ENCODE measurements around the gene IRX6. TPM values are rescaled to one million over a fixed set of nuclear protein-coding genes. Genes with fewer than 3 reads are reported as not detected.

The IRX6 gene
- total and polyA plus RNA-seq, 3 experiments from 2014 or later = not detected

- no peak for DNase-seq
- H3K27ac ChIP-seq (ENCODE audit: low read depth, low read length) = no peak overlapping the region
- H3K36me3 ChIP-seq (ENCODE audit: insufficient read depth, low read length) = no peaks in the 10 kb centered on the region
- Mint-ChIP-seq H3K27me3 (peaks cover 0 to 12% of the 10 kb centered on the region in 2 donors), H3K9me3 (peaks cover 9 to 17% (median 11%) of the 10 kb centered on the region in 5 donors), H3K36me3 (no peaks in the 10 kb centered on the region), H3K4me3 (no peak overlapping the region), H3K4me1 (no peaks in the 10 kb centered on the region), H3K27ac (no peak overlapping the region)
- H3K9me3 ChIP-seq (ENCODE audit: low read length) = no peaks in the 10 kb centered on the region
- H3K4me3 ChIP-seq (ENCODE audit: low read length) = no peak overlapping the region
- ChIA-PET POLR2A (no interaction called here), CTCF (no interaction called here)
- no peaks in the 10 kb centered on the region for H3K4me1 ChIP-seq (ENCODE audit: insufficient read depth, low read length)
- H3K27me3 ChIP-seq (ENCODE audit: insufficient read depth, low read length, poor library complexity, severe bottlenecking) = no peaks in the 10 kb centered on the region
Measured at GRCh38 chr16:55283812-55284717, 39.9 kb upstream of the IRX6 start.

GRCh38 chr16:55284718-55285099, 39.3 kb upstream of the IRX6 start:
- no peak overlapping the region for H3K4me3 ChIP-seq (ENCODE audit: low read length)
- no peaks in the 10 kb centered on the region for H3K4me1 ChIP-seq (ENCODE audit: insufficient read depth, low read length)
- ChIA-PET CTCF (no interaction called here), POLR2A (no interaction called here)
- peaks cover 0 to 12% of the 10 kb centered on the region in 2 donors for H3K27me3 Mint-ChIP-seq
- DNase-seq = no peak
- H3K27me3 ChIP-seq (ENCODE audit: insufficient read depth, low read length, poor library complexity, severe bottlenecking) = no peaks in the 10 kb centered on the region
- no peaks in the 10 kb centered on the region for H3K9me3 ChIP-seq (ENCODE audit: low read length)
- H3K36me3 ChIP-seq (ENCODE audit: insufficient read depth, low read length) = no peaks in the 10 kb centered on the region
- H3K9me3 Mint-ChIP-seq = peaks cover 9 to 17% (median 13%) of the 10 kb centered on the region in 5 donors
- no peak overlapping the region for H3K27ac Mint-ChIP-seq
- no peaks in the 10 kb centered on the region for H3K4me1 Mint-ChIP-seq
- H3K36me3 Mint-ChIP-seq = no peaks in the 10 kb centered on the region
- H3K27ac ChIP-seq (ENCODE audit: low read depth, low read length) = no peak overlapping the region
- H3K4me3 Mint-ChIP-seq = no peak overlapping the region

- no peak overlapping the region for H3K4me3 ChIP-seq (ENCODE audit: low read length)
- POLR2A ChIA-PET = no interaction called here
- peaks cover 0 to 12% of the 10 kb centered on the region in 2 donors for H3K27me3 Mint-ChIP-seq
- H3K9me3 Mint-ChIP-seq = peaks cover 9 to 17% (median 13%) of the 10 kb centered on the region in 5 donors
- DNase-seq = no peak
- H3K27ac ChIP-seq (ENCODE audit: low read depth, low read length) = no peak overlapping the region
- H3K27ac Mint-ChIP-seq = no peak overlapping the region
- no peak overlapping the region for H3K4me3 Mint-ChIP-seq
- H3K4me1 Mint-ChIP-seq = no peaks in the 10 kb centered on the region
- no peaks in the 10 kb centered on the region for H3K9me3 ChIP-seq (ENCODE audit: low read length)
- no peaks in the 10 kb centered on the region for H3K27me3 ChIP-seq (ENCODE audit: insufficient read depth, low read length, poor library complexity, severe bottlenecking)
- no peaks in the 10 kb centered on the region for H3K36me3 ChIP-seq (ENCODE audit: insufficient read depth, low read length)
- CTCF ChIA-PET = no interaction called here
- H3K36me3 Mint-ChIP-seq = no peaks in the 10 kb centered on the region
- H3K4me1 ChIP-seq (ENCODE audit: insufficient read depth, low read length) = no peaks in the 10 kb centered on the region
Measured at GRCh38 chr16:55285586-55285985, 38.4 kb upstream of the IRX6 start.

GRCh38 chr16:55289353-55289752, 34.6 kb upstream of the IRX6 start:
- no peaks in the 10 kb centered on the region for H3K27me3 Mint-ChIP-seq
- H3K27ac ChIP-seq (ENCODE audit: low read depth, low read length) = no peak overlapping the region
- no peaks in the 10 kb centered on the region for H3K27me3 ChIP-seq (ENCODE audit: insufficient read depth, low read length, poor library complexity, severe bottlenecking)
- H3K27ac Mint-ChIP-seq = no peak overlapping the region
- POLR2A ChIA-PET = no interaction called here
- no peaks in the 10 kb centered on the region for H3K9me3 ChIP-seq (ENCODE audit: low read length)
- no peaks in the 10 kb centered on the region for H3K4me1 ChIP-seq (ENCODE audit: insufficient read depth, low read length)
- DNase-seq = no peak
- CTCF ChIA-PET = no interaction called here
- no peaks in the 10 kb centered on the region for H3K4me1 Mint-ChIP-seq
- no peaks in the 10 kb centered on the region for H3K36me3 ChIP-seq (ENCODE audit: insufficient read depth, low read length)
- no peaks in the 10 kb centered on the region for H3K36me3 Mint-ChIP-seq
- H3K9me3 Mint-ChIP-seq = peaks cover 9 to 17% (median 13%) of the 10 kb centered on the region in 5 donors
- no peak overlapping the region for H3K4me3 ChIP-seq (ENCODE audit: low read length)
- H3K4me3 Mint-ChIP-seq = no peak overlapping the region

GRCh38 chr16:55291847-55292246, 32.2 kb upstream of the IRX6 start:
- Histone ChIP-seq H3K27me3 (ENCODE audit: insufficient read depth, low read length, poor library complexity, severe bottlenecking) (no peaks in the 10 kb centered on the region), H3K4me3 (ENCODE audit: low read length) (no peak overlapping the region), H3K4me1 (ENCODE audit: insufficient read depth, low read length) (no peaks in the 10 kb centered on the region), H3K9me3 (ENCODE audit: low read length) (no peaks in the 10 kb centered on the region), H3K36me3 (ENCODE audit: insufficient read depth, low read length) (no peaks in the 10 kb centered on the region), H3K27ac (ENCODE audit: low read depth, low read length) (no peak overlapping the region)
- ChIA-PET POLR2A (no interaction called here), CTCF (no interaction called here)
- Mint-ChIP-seq H3K4me3 (no peak overlapping the region), H3K27ac (no peak overlapping the region), H3K27me3 (no peaks in the 10 kb centered on the region), H3K9me3 (peaks cover 9 to 17% (median 13%) of the 10 kb centered on the region in 5 donors), H3K4me1 (no peaks in the 10 kb centered on the region), H3K36me3 (no peaks in the 10 kb centered on the region)
- DNase-seq = no peak

- CTCF ChIA-PET = no interaction called here
- POLR2A ChIA-PET = no interaction called here
Measured at GRCh38 chr16:55292491-55292890, 31.5 kb upstream of the IRX6 start.

GRCh38 chr16:55294129-55294528, 29.9 kb upstream of the IRX6 start:
- H3K27ac Mint-ChIP-seq = no peak overlapping the region
- H3K27me3 Mint-ChIP-seq = no peaks in the 10 kb centered on the region
- peaks cover 0 to 6% (median 2%) of the 10 kb centered on the region in 5 donors for H3K9me3 Mint-ChIP-seq

More at GRCh38 chr16:55292491-55292890, 31.5 kb upstream of the IRX6 start:
- Mint-ChIP-seq H3K4me1 (no peaks in the 10 kb centered on the region), H3K4me3 (no peak overlapping the region), H3K27ac (no peak overlapping the region), H3K27me3 (no peaks in the 10 kb centered on the region), H3K36me3 (no peaks in the 10 kb centered on the region), H3K9me3 (peaks cover 4 to 10% (median 10%) of the 10 kb centered on the region in 5 donors)
- DNase-seq = no peak
- Histone ChIP-seq H3K27me3 (ENCODE audit: insufficient read depth, low read length, poor library complexity, severe bottlenecking) (no peaks in the 10 kb centered on the region), H3K4me1 (ENCODE audit: insufficient read depth, low read length) (no peaks in the 10 kb centered on the region), H3K27ac (ENCODE audit: low read depth, low read length) (no peak overlapping the region), H3K36me3 (ENCODE audit: insufficient read depth, low read length) (no peaks in the 10 kb centered on the region), H3K9me3 (ENCODE audit: low read length) (no peaks in the 10 kb centered on the region), H3K4me3 (ENCODE audit: low read length) (no peak overlapping the region)

GRCh38 chr16:55294931-55295342, 29.1 kb upstream of the IRX6 start:
- ChIA-PET CTCF (no interaction called here), POLR2A (no interaction called here)
- Histone ChIP-seq H3K9me3 (ENCODE audit: low read length) (no peaks in the 10 kb centered on the region), H3K27ac (ENCODE audit: low read depth, low read length) (no peak overlapping the region), H3K36me3 (ENCODE audit: insufficient read depth, low read length) (no peaks in the 10 kb centered on the region), H3K4me3 (ENCODE audit: low read length) (no peak overlapping the region), H3K27me3 (ENCODE audit: insufficient read depth, low read length, poor library complexity, severe bottlenecking) (no peaks in the 10 kb centered on the region), H3K4me1 (ENCODE audit: insufficient read depth, low read length) (no peaks in the 10 kb centered on the region)
- Mint-ChIP-seq H3K36me3 (no peaks in the 10 kb centered on the region), H3K4me3 (no peak overlapping the region), H3K4me1 (no peaks in the 10 kb centered on the region), H3K27ac (no peak overlapping the region), H3K27me3 (peaks cover 0 to 4% of the 10 kb centered on the region in 2 donors), H3K9me3 (peaks cover 0 to 4% (median 0%) of the 10 kb centered on the region in 5 donors)
- no peak for DNase-seq

More at GRCh38 chr16:55294129-55294528, 29.9 kb upstream of the IRX6 start:
- no peaks in the 10 kb centered on the region for H3K36me3 ChIP-seq (ENCODE audit: insufficient read depth, low read length)
- POLR2A ChIA-PET = no interaction called here
- no peaks in the 10 kb centered on the region for H3K4me1 ChIP-seq (ENCODE audit: insufficient read depth, low read length)
- CTCF ChIA-PET = no interaction called here
- H3K4me3 ChIP-seq (ENCODE audit: low read length) = no peak overlapping the region
- no peaks in the 10 kb centered on the region for H3K36me3 Mint-ChIP-seq
- no peak overlapping the region for H3K27ac ChIP-seq (ENCODE audit: low read depth, low read length)
- no peak overlapping the region for H3K4me3 Mint-ChIP-seq
- H3K27me3 ChIP-seq (ENCODE audit: insufficient read depth, low read length, poor library complexity, severe bottlenecking) = no peaks in the 10 kb centered on the region
- DNase-seq = no peak
- no peaks in the 10 kb centered on the region for H3K9me3 ChIP-seq (ENCODE audit: low read length)
- no peaks in the 10 kb centered on the region for H3K4me1 Mint-ChIP-seq
